NCI-H446 (cell line): ENCODE measurements around the gene TRIM45.

Source experiments
- DNase-seq, 2 experiments: peaks; one replicate each; lab custom pipeline; 2025; lab: John Stamatoyannopoulos, UW

Gene TRIM45

GRCh38 chr1:117098287-117098890 lies 23.2 kb downstream of the TRIM45 start:
- no peak for DNase-seq

GRCh38 chr1:117097443-117097842 lies 24.1 kb downstream of the TRIM45 start:
- DNase-seq, result no peak

- no peak for DNase-seq
These were observed 24.6 kb downstream of the TRIM45 start for GRCh38 chr1:117096951-117097408.

- DNase-seq, result no peak
These were observed 26.5 kb downstream of the TRIM45 start for GRCh38 chr1:117094841-117095604.

GRCh38 chr1:117093870-117094621 lies 27.5 kb downstream of the TRIM45 start:
- DNase-seq, result no peak

- peak; percentile 25 to 57 for DNase-seq
These were observed 28.4 kb downstream of the TRIM45 start for GRCh38 chr1:117093091-117093534.

GRCh38 chr1:117092594-117092993 lies 29.0 kb downstream of the TRIM45 start:
- DNase-seq, result no peak

GRCh38 chr1:117089996-117090395 lies 31.6 kb downstream of the TRIM45 start:
- DNase-seq, result no peak

- DNase-seq, result no peak
These were observed 33.9 kb downstream of the TRIM45 start for GRCh38 chr1:117087686-117088085.

- DNase-seq, result no peak
These were observed 37.3 kb downstream of the TRIM45 start for GRCh38 chr1:117084231-117084630.

- no peak for DNase-seq
These were observed 41.8 kb downstream of the TRIM45 start for GRCh38 chr1:117079737-117080136.

GRCh38 chr1:117077267-117077666 lies 44.3 kb downstream of the TRIM45 start:
- no peak for DNase-seq

GRCh38 chr1:117076648-117077047 lies 44.9 kb downstream of the TRIM45 start:
- DNase-seq, result no peak

GRCh38 chr1:117070124-117070523 lies 51.4 kb downstream of the TRIM45 start:
- DNase-seq, result no peak

- no peak for DNase-seq
These were observed 52.2 kb downstream of the TRIM45 start for GRCh38 chr1:117069220-117069844.

GRCh38 chr1:117068580-117068979 lies 53.0 kb downstream of the TRIM45 start:
- DNase-seq, result no peak

GRCh38 chr1:117067533-117068370 lies 53.8 kb downstream of the TRIM45 start:
- DNase-seq, result peak in 1 of 2 experiments; percentile 76

GRCh38 chr1:117066367-117066766 lies 55.2 kb downstream of the TRIM45 start:
- DNase-seq, result no peak

GRCh38 chr1:117061986-117062415 lies 59.5 kb downstream of the TRIM45 start:
- no peak for DNase-seq
